ENCODE measurements around the gene COL23A1. TPM values are rescaled to one million over a fixed set of nuclear protein-coding genes. Genes with fewer than 3 reads are reported as not detected.
A peak's percentile ranks its signal among the peaks of the same experiment; 100 is the strongest.
"Not testable (repeated sequence)": the region's sequence is repeated elsewhere in the genome, so short reads cannot be mapped to it uniquely, and the experiment has no call there.

Gene COL23A1
- total RNA-seq, 1 experiment from 2014 or later, result 0.18 TPM

DNA sequence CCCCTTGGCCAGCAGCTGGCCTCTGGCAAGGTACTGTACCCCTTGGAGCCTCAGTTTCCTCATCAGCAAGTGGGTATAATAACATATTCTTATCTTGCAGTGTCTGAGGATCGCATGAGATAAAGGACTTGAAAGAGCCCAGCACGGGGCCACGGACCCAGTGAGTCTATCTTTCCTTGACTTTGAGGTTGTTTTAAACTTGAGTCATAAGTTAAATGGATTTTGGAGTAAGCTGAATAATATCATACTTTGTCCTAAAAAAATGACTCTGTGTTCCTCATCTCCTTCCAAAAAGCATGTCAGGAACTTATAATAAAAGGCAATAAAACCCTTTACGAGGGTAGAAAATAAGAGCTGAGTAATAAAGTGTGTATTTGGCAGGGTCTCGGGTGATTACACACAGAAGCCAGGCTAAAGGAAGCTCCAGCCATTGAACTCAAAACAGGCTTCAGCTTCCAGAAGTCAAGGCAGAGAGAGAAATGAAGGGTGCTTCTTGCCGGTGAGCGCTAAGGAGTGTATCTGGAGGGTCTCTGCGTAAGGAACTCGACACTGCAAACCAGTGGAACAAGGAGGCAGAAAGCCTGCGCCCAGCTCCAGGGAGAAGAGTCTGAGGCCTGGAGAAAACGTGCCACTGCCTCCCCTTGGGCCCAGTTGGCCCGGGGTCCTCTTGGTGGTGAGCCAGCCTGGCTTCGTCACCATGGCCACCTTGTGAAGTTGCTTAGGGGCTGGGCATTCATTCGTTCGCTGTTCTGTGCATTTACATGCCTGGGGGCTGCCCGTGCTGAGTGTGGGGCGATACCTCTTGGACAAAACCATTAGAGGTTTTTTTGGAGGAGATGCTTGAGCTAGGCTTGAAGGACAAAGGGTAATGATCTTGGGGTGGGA is 285.2 kb downstream of the COL23A1 start:
- no peak for TF ChIP-seq CTCF (IDR thresholded peaks at IDR 0.05; ENCODE audit: insufficient read depth in 1 of 2, low read depth in 1 of 2, low read length in 1 of 2, severe bottlenecking in 1 of 2, unreplicated experiment in 1 of 2)
- no peaks in the 10 kb centered on the region for H3K4me1 Mint-ChIP-seq (ENCODE audit: low read depth, unreplicated experiment)
- Histone ChIP-seq H3K27me3 (replicated peaks; ENCODE audit: control insufficient read depth, insufficient read depth, low read length) (no peaks in the 10 kb centered on the region), H3K9me3 (no peaks in the 10 kb centered on the region), H3K4me3 (ENCODE audit: low read depth, low read length) (no peak overlapping the region), H3K36me3 (ENCODE audit: control insufficient read depth, insufficient read depth, low read length) (no peaks in the 10 kb centered on the region), H3K4me1 (no peaks in the 10 kb centered on the region)
- ChIA-PET CTCF (interaction anchor here (0.6 kb wide), 1 partner anchor 148 kb away, joined by 3 read pairs; no protein-coding TSS in a partner anchor), POLR2A (no interaction called here)
- no peak overlapping the region for H3K4me3 Mint-ChIP-seq (ENCODE audit: unreplicated experiment)
- BruUV-seq (replicated peaks), result no TSS peak
- no peak overlapping the region for H3K27ac Mint-ChIP-seq (ENCODE audit: unreplicated experiment)
- peaks cover 8% of the 10 kb centered on the region for H3K9me3 Mint-ChIP-seq (ENCODE audit: unreplicated experiment)
- DNase-seq, result peak in 1 of 2 experiments; percentile 22
- intact Hi-C loops (cut with micrococcal nuclease; ENCODE audit: unreplicated experiment), result no loop called here
- H3K27me3 Mint-ChIP-seq (ENCODE audit: insufficient read depth, unreplicated experiment), result peaks cover 20% of the 10 kb centered on the region
- H3K36me3 Mint-ChIP-seq (ENCODE audit: insufficient read depth, unreplicated experiment), result no peaks in the 10 kb centered on the region

GRCh38 chr5:178304016-178304415 is 286.2 kb downstream of the COL23A1 start:
- Mint-ChIP-seq H3K27ac (ENCODE audit: unreplicated experiment) (no peak overlapping the region), H3K27me3 (ENCODE audit: insufficient read depth, unreplicated experiment) (peaks cover 25% of the 10 kb centered on the region)
- POLR2A ChIA-PET, result no interaction called here

DNA sequence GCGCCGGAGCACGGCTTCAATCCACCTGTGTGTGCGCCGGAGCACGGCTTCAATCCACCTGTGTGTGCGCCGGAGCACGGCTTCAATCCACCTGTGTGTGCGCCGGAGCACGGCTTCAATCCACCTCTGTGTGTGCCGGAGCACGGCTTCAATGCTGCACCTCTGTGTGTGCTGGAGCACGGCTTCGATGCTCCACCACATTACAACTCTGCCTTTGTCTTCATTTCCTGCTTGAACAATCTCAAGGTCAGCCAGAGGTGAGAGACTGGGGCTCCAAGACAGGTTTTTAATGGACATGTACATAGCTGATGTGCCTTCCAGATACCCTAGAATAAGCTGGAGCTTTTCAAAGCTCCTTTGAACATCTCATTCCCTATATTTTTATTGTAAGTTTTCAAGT is 287.9 kb downstream of the COL23A1 start:
- peak in 1 of 2 experiments; percentile 3 for DNase-seq
- POLR2A ChIA-PET; BruUV-seq (replicated peaks); H3K9me3 ChIP-seq; H3K9me3 Mint-ChIP-seq (ENCODE audit: unreplicated experiment); CTCF ChIA-PET; intact Hi-C loops (cut with micrococcal nuclease; ENCODE audit: unreplicated experiment); H3K4me1 ChIP-seq; H3K4me1 Mint-ChIP-seq (ENCODE audit: low read depth, unreplicated experiment); H3K4me3 ChIP-seq (ENCODE audit: low read depth, low read length); H3K27ac Mint-ChIP-seq (ENCODE audit: unreplicated experiment); H3K36me3 Mint-ChIP-seq (ENCODE audit: insufficient read depth, unreplicated experiment); H3K36me3 ChIP-seq (ENCODE audit: control insufficient read depth, insufficient read depth, low read length); H3K4me3 Mint-ChIP-seq (ENCODE audit: unreplicated experiment); H3K27me3 ChIP-seq (replicated peaks; ENCODE audit: control insufficient read depth, insufficient read depth, low read length): not testable (repeated sequence)
- peaks cover 25% of the 10 kb centered on the region for H3K27me3 Mint-ChIP-seq (ENCODE audit: insufficient read depth, unreplicated experiment)

More at GRCh38 chr5:178304016-178304415, 286.2 kb downstream of the COL23A1 start:
- H3K36me3 Mint-ChIP-seq (ENCODE audit: insufficient read depth, unreplicated experiment), result no peaks in the 10 kb centered on the region
- intact Hi-C loops (cut with micrococcal nuclease; ENCODE audit: unreplicated experiment), result no loop called here
- BruUV-seq (replicated peaks), result no TSS peak
- peaks cover 8% of the 10 kb centered on the region for H3K9me3 Mint-ChIP-seq (ENCODE audit: unreplicated experiment)
- Histone ChIP-seq H3K4me3 (ENCODE audit: low read depth, low read length) (no peak overlapping the region), H3K27me3 (replicated peaks; ENCODE audit: control insufficient read depth, insufficient read depth, low read length) (no peaks in the 10 kb centered on the region), H3K4me1 (no peaks in the 10 kb centered on the region), H3K9me3 (no peaks in the 10 kb centered on the region), H3K36me3 (ENCODE audit: control insufficient read depth, insufficient read depth, low read length) (no peaks in the 10 kb centered on the region)
- H3K4me3 Mint-ChIP-seq (ENCODE audit: unreplicated experiment), result no peak overlapping the region
- DNase-seq, result peak in 1 of 2 experiments; percentile 17
- CTCF ChIA-PET, result no interaction called here
- H3K4me1 Mint-ChIP-seq (ENCODE audit: low read depth, unreplicated experiment), result no peaks in the 10 kb centered on the region
- no peak for TF ChIP-seq CTCF (IDR thresholded peaks at IDR 0.05; ENCODE audit: insufficient read depth in 1 of 2, low read depth in 1 of 2, low read length in 1 of 2, severe bottlenecking in 1 of 2, unreplicated experiment in 1 of 2)

All from Caco-2 (cell line).